ENCODE results near the gene SIL1. TPM values are rescaled to one million over a fixed set of nuclear protein-coding genes. Genes with fewer than 3 reads are reported as not detected.

The SIL1 gene
- total and polyA plus RNA-seq, 9 of the 15 experiments (the other 6 are each of a cell fraction or from before 2014, with no cell fraction given): 1.3 to 30.5 (median 18.1) TPM

- TF ChIP-seq BCLAF1 (IDR thresholded peaks at IDR 0.05; ENCODE audit: borderline replicate concordance in 1 of 2, control insufficient read depth in 1 of 2, low read depth in 2 of 2, low read length in 1 of 2): no peak
- no peak for TF ChIP-seq ZBTB49 (CRISPR knock-in tag; IDR thresholded peaks at IDR 0.05; ENCODE audit: borderline replicate concordance)
- no peak for TF ChIP-seq ARID4B (CRISPR knock-in tag; IDR thresholded peaks at IDR 0.05)
- TF ChIP-seq BRCA1 (IDR thresholded peaks at IDR 0.05): no peak
- no peak for TF ChIP-seq BRCA1 (CRISPR knock-in tag; IDR thresholded peaks at IDR 0.05)
- no peak for TF ChIP-seq SUPT5H (IDR thresholded peaks at IDR 0.05)
- no peak for TF ChIP-seq XRCC4 (IDR thresholded peaks at IDR 0.05; ENCODE audit: extremely low read depth, insufficient read depth, insufficient read length)
- TF ChIP-seq ZNF263 (CRISPR knock-in tag; IDR thresholded peaks at IDR 0.05; ENCODE audit: borderline replicate concordance): no peak
- TF ChIP-seq BRD9 (IDR thresholded peaks at IDR 0.05; ENCODE audit: low read depth, partially characterized antibody): no peak
- no peak for TF ChIP-seq RNF219 (CRISPR knock-in tag; IDR thresholded peaks at IDR 0.05)
Observed at GRCh38 chr5:139137697-139138096, 60.5 kb downstream of the SIL1 start (continued).
